PC-3 (cell line): ENCODE data around the gene GSTO1. TPM values are rescaled to one million over a fixed set of nuclear protein-coding genes. Genes with fewer than 3 reads are reported as not detected.

Experiments used
- ATAC-seq: fragments of 200-7000 bp; cut with Tn5 transposase; 2 replicates; pipeline ENCODE4 v1.9.1; 2020; ENCODE audit warnings: mild to moderate bottlenecking, moderate library complexity
- BruUV-seq: library from RNA; stranded (reverse); fragments of 400-500 nt; replicated peaks from 2 replicates; lab custom pipeline; 2021; lab: Mats Ljungman, UMichigan
- CTCF ChIA-PET: fragments of 300-600 bp; sonication (Branson Sonifier 250); formaldehyde crosslinking; loops from one replicate; lab custom pipeline; 2022; ENCODE audit warnings: antibody characterized with exemption; lab: Charles Lee
- POLR2A ChIA-PET: fragments of 300-600 bp; sonication (Branson Sonifier 250); formaldehyde crosslinking; loops from one replicate; lab custom pipeline; 2022; ENCODE audit warnings: antibody characterized with exemption; ENCODE audit not compliant: unreplicated experiment; lab: Charles Lee
- DNase-seq: peaks from one replicate; pipeline ENCODE4 v3.0.0-alpha.2; 2015
- H2AFZ ChIP-seq: fragments of 300-600 bp; sonication (generic); 2 replicates; pipeline ENCODE4 v1.6.0; 2016; ENCODE audit warnings: antibody characterized with exemption, low read length
- H3F3A ChIP-seq: fragments of 300-600 bp; sonication (generic); one replicate; pipeline ENCODE4 v1.6.0; 2017; ENCODE audit warnings: antibody characterized with exemption, low read length, control low read depth, mild to moderate bottlenecking; ENCODE audit not compliant: unreplicated experiment
- H3K27ac ChIP-seq: fragments of 300-600 bp; sonication (generic); 2 replicates; pipeline ENCODE4 v1.5.1; 2016; ENCODE audit warnings: mild to moderate bottlenecking, low read length
- H3K27me3 ChIP-seq: fragments of 300-600 bp; sonication (generic); 2 replicates; pipeline ENCODE4 v1.6.1; 2016; ENCODE audit warnings: low read length, mixed read lengths
- H3K36me3 ChIP-seq: fragments of 300-600 bp; sonication (generic); 2 replicates; pipeline ENCODE4 v1.6.1; 2016; ENCODE audit warnings: low read depth, mixed run types, low read length, mixed read lengths
- H3K4me1 ChIP-seq: fragments of 300-600 bp; sonication (generic); 2 replicates; pipeline ENCODE4 v1.5.1; 2016; ENCODE audit warnings: low read length; ENCODE audit not compliant: insufficient read depth
- H3K4me2 ChIP-seq: fragments of 300-600 bp; sonication (generic); 2 replicates; pipeline ENCODE4 v1.6.0; 2016; ENCODE audit warnings: low read length
- H3K4me3 ChIP-seq: fragments of 300-600 bp; sonication (generic); 2 replicates; pipeline ENCODE4 v1.5.1; 2016; ENCODE audit warnings: mild to moderate bottlenecking, low read length, mixed read lengths
- H3K79me2 ChIP-seq: fragments of 300-600 bp; sonication (generic); 2 replicates; pipeline ENCODE4 v1.6.1; 2017; ENCODE audit warnings: low read length, mixed read lengths
- H3K9ac ChIP-seq: fragments of 300-600 bp; sonication (generic); 2 replicates; pipeline ENCODE4 v1.6.0; 2016; ENCODE audit warnings: mild to moderate bottlenecking, low read length
- H3K9me2 ChIP-seq: fragments of 300-600 bp; sonication (generic); replicated peaks from 2 replicates; pipeline ENCODE4 v1.6.1; 2016; ENCODE audit warnings: mixed run types, low read length, mixed read lengths
- H3K9me3 ChIP-seq: fragments of 300-600 bp; sonication (generic); 2 replicates; pipeline ENCODE4 v1.6.1; 2016; ENCODE audit warnings: low read length, mixed read lengths
- H4K20me1 ChIP-seq: fragments of 300-600 bp; sonication (generic); 2 replicates; pipeline ENCODE4 v1.6.1; 2016; ENCODE audit warnings: low read length, mixed read lengths
- EZH2 ChIP-seq: fragments of 300-600 bp; sonication (generic); IDR thresholded peaks from one replicate; pipeline ENCODE4 v1.6.1; 2017; ENCODE audit warnings: antibody characterized with exemption, mild to moderate bottlenecking, low read length; ENCODE audit not compliant: unreplicated experiment
- EZH2phosphoT487 ChIP-seq: fragments of 300-600 bp; sonication (generic); IDR thresholded peaks from 2 replicates; pipeline ENCODE4 v1.6.1; 2018; ENCODE audit warnings: mild to moderate bottlenecking, antibody characterized with exemption, low read length, borderline replicate concordance
- intact Hi-C: fragments of 100-400 bp; cut with micrococcal nuclease; formaldehyde crosslinking; loops from 2 replicates; pipeline ENCODE4 v1.9.0; 2023
- total RNA-seq: library from RNA; depleted of rRNA; stranded (reverse); fragments of >200 nt; gene quantifications from 2 replicates; pipeline ENCODE4 v1.2.3, GENCODE V29; 2014
- TF ChIP-seq, protein P1 (sequence below): fragments of 300-600 bp; sonication (generic); conservative IDR thresholded peaks from 2 replicates; pipeline ENCODE4 v1.5.1; 2017; ENCODE audit warnings: antibody characterized with exemption, low read depth, mild to moderate bottlenecking, low read length

Gene GSTO1
- total RNA-seq, 1 experiment from 2014 or later, result 46.0 TPM

DNA sequence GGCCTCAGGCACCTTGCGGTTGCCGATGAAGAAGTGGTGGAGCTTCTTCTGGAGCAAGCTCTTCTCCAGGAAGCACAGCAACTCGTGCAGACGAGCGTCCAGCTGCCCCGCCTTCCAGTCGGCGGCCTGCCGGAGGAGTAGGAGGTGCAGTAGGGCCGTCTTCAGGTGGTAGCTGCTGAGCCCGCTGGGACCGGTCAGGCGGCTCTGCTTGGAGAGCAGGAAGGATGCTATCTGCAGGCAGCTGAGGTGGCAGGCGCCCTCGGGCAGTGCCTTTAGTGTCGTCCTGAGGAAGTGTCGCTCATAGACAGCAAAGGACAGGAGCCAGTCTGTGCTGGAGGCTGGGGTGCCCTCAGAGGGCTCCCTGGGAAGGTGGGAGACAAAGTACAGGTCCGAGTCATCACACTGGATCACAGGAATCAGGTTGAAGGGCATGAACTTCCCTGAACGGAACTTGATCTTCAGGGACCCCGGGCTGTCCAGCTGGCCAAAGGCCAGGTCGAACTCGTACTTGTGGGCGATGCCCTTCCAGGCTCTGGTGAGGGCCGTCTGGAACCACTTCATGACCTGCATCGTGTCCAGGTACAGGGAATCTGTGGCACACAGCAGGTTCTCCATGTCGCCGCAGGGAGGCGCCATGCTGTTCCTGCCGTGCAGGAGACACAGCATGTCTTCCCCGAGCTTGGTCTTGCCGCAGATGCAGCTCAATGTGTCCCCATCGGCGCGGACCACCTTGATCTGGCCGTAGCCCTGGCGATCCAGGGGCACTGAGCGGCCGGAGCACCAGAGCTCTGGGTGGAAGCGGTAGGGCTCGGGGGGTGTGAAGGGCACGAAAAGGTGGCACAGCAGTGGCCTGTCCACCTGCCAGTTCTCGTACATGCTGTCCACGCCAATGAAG lies 60.1 kb downstream of the GSTO1 start:
- intact Hi-C loops, result no loop called here
- Histone ChIP-seq H3K4me2 (no peak overlapping the region), H3K4me1 (peaks cover 26% of the 10 kb centered on the region), H3K4me3 (no peak overlapping the region), H3K9ac (no peak overlapping the region), H3K79me2 (peaks cover 46% of the 10 kb centered on the region), H3K9me3 (no peaks in the 10 kb centered on the region), H3F3A (no peaks in the 10 kb centered on the region), H3K27me3 (no peaks in the 10 kb centered on the region), H2AFZ (no peak overlapping the region), H3K27ac (no peak overlapping the region), H3K36me3 (peaks cover 17% of the 10 kb centered on the region), H3K9me2 (no peaks in the 10 kb centered on the region), H4K20me1 (peaks cover 20% of the 10 kb centered on the region; the same call in 1 of the 2 replicates)
- POLR2A ChIA-PET, result no interaction called here
- no peak for ATAC-seq
- CTCF ChIA-PET, result interaction anchor here (1.6 kb wide), 1 partner anchor 9 kb away, joined by 3 read pairs; no protein-coding TSS in a partner anchor
- TF ChIP-seq EZH2phosphoT487 (no peak), EZH2 (no peak)
- TF ChIP-seq, protein P1, sequence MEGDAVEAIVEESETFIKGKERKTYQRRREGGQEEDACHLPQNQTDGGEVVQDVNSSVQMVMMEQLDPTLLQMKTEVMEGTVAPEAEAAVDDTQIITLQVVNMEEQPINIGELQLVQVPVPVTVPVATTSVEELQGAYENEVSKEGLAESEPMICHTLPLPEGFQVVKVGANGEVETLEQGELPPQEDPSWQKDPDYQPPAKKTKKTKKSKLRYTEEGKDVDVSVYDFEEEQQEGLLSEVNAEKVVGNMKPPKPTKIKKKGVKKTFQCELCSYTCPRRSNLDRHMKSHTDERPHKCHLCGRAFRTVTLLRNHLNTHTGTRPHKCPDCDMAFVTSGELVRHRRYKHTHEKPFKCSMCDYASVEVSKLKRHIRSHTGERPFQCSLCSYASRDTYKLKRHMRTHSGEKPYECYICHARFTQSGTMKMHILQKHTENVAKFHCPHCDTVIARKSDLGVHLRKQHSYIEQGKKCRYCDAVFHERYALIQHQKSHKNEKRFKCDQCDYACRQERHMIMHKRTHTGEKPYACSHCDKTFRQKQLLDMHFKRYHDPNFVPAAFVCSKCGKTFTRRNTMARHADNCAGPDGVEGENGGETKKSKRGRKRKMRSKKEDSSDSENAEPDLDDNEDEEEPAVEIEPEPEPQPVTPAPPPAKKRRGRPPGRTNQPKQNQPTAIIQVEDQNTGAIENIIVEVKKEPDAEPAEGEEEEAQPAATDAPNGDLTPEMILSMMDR, result no peak
- no peak for DNase-seq
- no TSS peak for BruUV-seq

DNA sequence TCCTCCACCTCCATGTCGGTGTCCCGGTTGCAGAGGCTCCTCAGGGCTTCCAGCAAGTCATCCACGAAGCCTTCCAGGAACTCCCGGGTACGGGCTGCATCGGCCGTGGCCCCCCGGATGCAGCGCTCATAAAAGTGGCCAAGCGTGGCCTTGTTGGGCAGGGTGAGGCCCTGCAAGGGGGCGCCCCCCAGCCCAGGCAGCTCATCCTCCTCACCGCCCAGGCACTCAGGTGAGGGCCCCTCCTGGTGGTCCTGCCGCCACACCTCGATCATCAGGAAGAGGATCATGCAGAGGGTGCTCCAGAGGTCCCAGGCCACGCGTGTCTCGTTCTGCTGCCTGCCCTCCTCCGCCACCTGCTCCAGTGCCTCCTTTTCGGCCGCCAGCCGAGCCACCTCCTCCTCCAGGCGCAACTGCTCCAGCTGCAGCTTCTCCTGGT lies 60.8 kb downstream of the GSTO1 start:
- DNase-seq (no peak), ATAC-seq (no peak)
- Histone ChIP-seq H4K20me1 (peaks cover 20% of the 10 kb centered on the region; the same call in 1 of the 2 replicates), H3K9ac (no peak overlapping the region), H3F3A (no peaks in the 10 kb centered on the region), H3K36me3 (peaks cover 17% of the 10 kb centered on the region), H3K27me3 (no peaks in the 10 kb centered on the region), H3K4me3 (no peak overlapping the region), H3K9me2 (no peaks in the 10 kb centered on the region), H3K27ac (no peak overlapping the region), H3K9me3 (no peaks in the 10 kb centered on the region), H2AFZ (no peak overlapping the region), H3K4me2 (no peak overlapping the region), H3K79me2 (peaks cover 51% of the 10 kb centered on the region), H3K4me1 (peaks cover 19% of the 10 kb centered on the region)
- POLR2A ChIA-PET, result no interaction called here
- intact Hi-C loops, result no loop called here
- CTCF ChIA-PET, result no interaction called here
- BruUV-seq, result no TSS peak
- TF ChIP-seq, protein P1, result no peak
- no peak for TF ChIP-seq EZH2phosphoT487
- no peak for TF ChIP-seq EZH2
